ENCODE results near the gene CALML3. TPM values are rescaled to one million over a fixed set of nuclear protein-coding genes. Genes with fewer than 3 reads are reported as not detected.

The CALML3 gene
- total and polyA plus RNA-seq, 2 of the 8 experiments (the other 6 are each of a cell fraction or from before 2014, with no cell fraction given) = not detected

GRCh38 chr10:5502571-5503476 is 21.9 kb upstream of the CALML3 start:
- Histone ChIP-seq H3K27ac (ENCODE audit: low read depth, low read length) (no peak overlapping the region), H3K4me3 (ENCODE audit: extremely low read depth in 1 of 4, insufficient read depth in 2 of 4, low read depth in 3 of 4, low read length in 4 of 4) (no peak overlapping the region), H2BK20ac (ENCODE audit: low read length) (no peak overlapping the region), H2BK120ac (replicated peaks; ENCODE audit: low read depth, low read length) (no peak overlapping the region), H3K4ac (replicated peaks; ENCODE audit: insufficient read length, low read depth, low read length) (no peak overlapping the region), H2BK5ac (ENCODE audit: low read depth, low read length) (no peak overlapping the region), H2BK12ac (ENCODE audit: low read depth, low read length) (peak overlapping the region; percentile 39; the same call in 1 of the 2 replicates), H3K79me1 (ENCODE audit: low read depth, low read length) (no peaks in the 10 kb centered on the region), H3K27me3 (replicated peaks in 1 of 4; ENCODE audit: control insufficient read depth in 3 of 4, extremely low read depth in 1 of 4, insufficient read depth in 3 of 4, low read length in 3 of 4) (no peaks in the 10 kb centered on the region), H3K79me2 (ENCODE audit: control insufficient read depth in 1 of 2, insufficient read depth in 2 of 2, low read length in 2 of 2) (no peaks in the 10 kb centered on the region), H4K5ac (ENCODE audit: insufficient read length, low read depth, low read length) (no peak overlapping the region), H3K23ac (ENCODE audit: insufficient read length) (no peak overlapping the region), H2AFZ (ENCODE audit: low read length) (no peak overlapping the region), H3K23me2 (ENCODE audit: low read depth, low read length) (peaks cover 4% of the 10 kb centered on the region; the same call in 1 of the 2 replicates), H3K18ac (ENCODE audit: extremely low read depth, low read length) (no peak overlapping the region), H3K56ac (replicated peaks; ENCODE audit: insufficient read length, low read depth, low read length) (no peak overlapping the region), H3K4me1 (replicated peaks in 1 of 4; ENCODE audit: control insufficient read depth in 3 of 4, insufficient read depth in 4 of 4, low read length in 3 of 4) (no peaks in the 10 kb centered on the region), H3K9ac (replicated peaks in 1 of 4; ENCODE audit: extremely low read depth in 1 of 4, low read depth in 3 of 4, low read length in 3 of 4) (no peak overlapping the region), H3K9me3 (ENCODE audit: insufficient read depth in 2 of 2, low read depth in 1 of 2, low read length in 1 of 2) (no peaks in the 10 kb centered on the region), H3K14ac (ENCODE audit: insufficient read length) (no peak overlapping the region), H3K36me3 (ENCODE audit: control insufficient read depth in 2 of 4, insufficient read depth in 4 of 4, low read length in 3 of 4) (no peaks in the 10 kb centered on the region), H2AK5ac (ENCODE audit: low read depth, low read length) (no peak overlapping the region), H4K91ac (replicated peaks; ENCODE audit: insufficient read length, low read length) (no peak overlapping the region), H2BK15ac (ENCODE audit: low read length) (no peak overlapping the region), H4K8ac (ENCODE audit: extremely low read depth, insufficient read depth, low read length) (no peak overlapping the region), H4K20me1 (replicated peaks in 1 of 2; ENCODE audit: control insufficient read depth in 1 of 2, insufficient read depth in 2 of 2, low read length in 2 of 2) (no peaks in the 10 kb centered on the region), H3K4me2 (ENCODE audit: insufficient read depth in 1 of 2, low read depth in 2 of 2, low read length in 2 of 2) (no peak overlapping the region)
- DNase-seq (ENCODE audit: low read depth in 1 of 2, low spot score in 2 of 2) (no peak), FAIRE-seq (peak; percentile 92)
- ChIA-PET CTCF (ENCODE audit: partially characterized antibody) (interaction anchor here (1.3 to 4.7 kb wide), 5 partner anchors 9 to 688 kb away, joined by 3 to 28 read pairs (median 3); no protein-coding TSS in a partner anchor), POLR2A (ENCODE audit: partially characterized antibody) (interaction anchor here (0.8 to 1.8 kb wide), 2 partner anchors 13 to 26 kb away, joined by 4 read pairs; no protein-coding TSS in a partner anchor)
- 88% methylated on average over 10 of the region's 14 CpGs; no CpG with 5 or more reads in 1 of the 2 experiments for WGBS, 2 experiments (ENCODE audit: extremely low coverage in 1 of 2, insufficient coverage in 1 of 2, insufficient read length in 1 of 2, insufficient replicate concordance in 2 of 2, low coverage in 1 of 2, low lambda C conversion rate in 2 of 2, missing lambda C conversion rate in 1 of 2)
- TF ChIP-seq SAP30 (IDR thresholded peaks at IDR 0.05; ENCODE audit: insufficient read depth, insufficient replicate concordance, low read length) (no peak), USF2 (IDR thresholded peaks at IDR 0.05; ENCODE audit: low read length) (no peak), FOSL1 (IDR thresholded peaks at IDR 0.05; ENCODE audit: insufficient read depth, low read depth, low read length) (no peak), RBBP5 (IDR thresholded peaks at IDR 0.05; ENCODE audit: borderline replicate concordance, low read depth, low read length) (no peak), TCF12 (IDR thresholded peaks at IDR 0.05; ENCODE audit: low read depth, low read length) (no peak), RAD21 (IDR thresholded peaks at IDR 0.05 in 1 of 2, conservative IDR thresholded peaks at IDR 0.05 in 1 of 2; ENCODE audit: low read depth in 2 of 2, low read length in 2 of 2) (no peak), EGR1 (IDR thresholded peaks at IDR 0.05; ENCODE audit: borderline replicate concordance, low read depth, low read length) (no peak), KDM4A (IDR thresholded peaks at IDR 0.05; ENCODE audit: low read depth, low read length, severe bottlenecking) (no peak)

All from H1 (cell line).